ENCODE results near the gene P2RX6. TPM values are rescaled to one million over a fixed set of nuclear protein-coding genes. Genes with fewer than 3 reads are reported as not detected.
A peak's percentile ranks its signal among the peaks of the same experiment; 100 is the strongest.

The P2RX6 gene
- polyA plus RNA-seq, 1 of the 3 experiments (the other 2 are of a cell fraction) = 7.1 TPM

GRCh38 chr22:21015466-21016006 lies 571 bp downstream of the P2RX6 start:
- TF ChIP-seq POLR2AphosphoS5 (IDR thresholded peaks at IDR 0.05; ENCODE audit: low read depth, low read length) (no peak), TAF1 (IDR thresholded peaks at IDR 0.05; ENCODE audit: borderline replicate concordance, low read depth, low read length) (no peak), SIN3A (IDR thresholded peaks at IDR 0.05; ENCODE audit: borderline replicate concordance, low read depth, low read length) (no peak), MAX (IDR thresholded peaks at IDR 0.05; ENCODE audit: low read depth) (no peak), MXI1 (IDR thresholded peaks at IDR 0.05; ENCODE audit: low read depth, low read length) (no peak), GATA2 (CRISPR knock-in tag; IDR thresholded peaks at IDR 0.05) (no peak), NRF1 (IDR thresholded peaks at IDR 0.05; ENCODE audit: low read depth, low read length) (no peak), RAD21 (IDR thresholded peaks at IDR 0.05; ENCODE audit: low read length) (no peak), NFIC (IDR thresholded peaks at IDR 0.05; ENCODE audit: borderline replicate concordance) (no peak)
- Histone ChIP-seq H3F3A (replicated peaks; ENCODE audit: insufficient read depth) (peaks cover 5% of the 10 kb centered on the region), H3K9me2 (no peaks in the 10 kb centered on the region), H3K36me3 (replicated peaks in 1 of 2; ENCODE audit: control insufficient read depth in 1 of 2, insufficient read depth in 2 of 2, low read length in 1 of 2) (no peaks in the 10 kb centered on the region), H3K27me3 (ENCODE audit: insufficient read depth) (no peaks in the 10 kb centered on the region), H3K27ac (ENCODE audit: low read depth in 2 of 2, low read length in 1 of 2) (peak overlapping the region; percentile 71 to 97; a peak in 3 of 4 replicates), H2AFZ (ENCODE audit: low read depth) (no peak overlapping the region; the same call in 1 of the 2 replicates), H3K79me2 (ENCODE audit: insufficient read depth) (peaks cover 7% of the 10 kb centered on the region; the same call in 1 of the 2 replicates), H4K20me1 (ENCODE audit: insufficient read depth) (no peaks in the 10 kb centered on the region), H3K4me2 (peak overlapping the region; percentile 95), H3K9me3 (no peaks in the 10 kb centered on the region), H3K4me1 (ENCODE audit: control insufficient read depth in 1 of 2, insufficient read depth in 2 of 2, low read depth in 1 of 2, low read length in 1 of 2) (peaks cover 15 to 49% of the 10 kb centered on the region in 2 experiments; a peak in 3 of 4 replicates), H3K9ac (peak overlapping the region; percentile 42), H3K4me3 (ENCODE audit: low read depth in 2 of 2, low read length in 1 of 2) (peak overlapping the region; percentile 76 to 78; a peak in 3 of 4 replicates)
- ChIA-PET CTCF (interaction anchor here (1.1 to 1.3 kb wide), 3 partner anchors 87 to 632 kb away, joined by 3 to 5 read pairs (median 3); no protein-coding TSS in a partner anchor), POLR2A (interaction anchor here (1.1 to 4.0 kb wide), 9 partner anchors 12 to 593 kb away, joined by 3 to 34 read pairs (median 5); partner anchors contain the start of genes LRRC74B, LZTR1 and THAP7)
- peak; percentile 49 for DNase-seq
- 64% methylated on average over 10 of the region's 10 CpGs for WGBS (ENCODE audit: low lambda C conversion rate)

GRCh38 chr22:21016644-21017420 lies 1.9 kb downstream of the P2RX6 start:
- peak overlapping the region in 1 of 2 experiments; percentile 30; a peak in 1 of 4 replicates for H3K27ac ChIP-seq (ENCODE audit: low read depth in 2 of 2, low read length in 1 of 2)
- ChIA-PET POLR2A (no interaction called here), CTCF (interaction anchor here (0.6 to 1.1 kb wide), 2 partner anchors 25 to 31 kb away, joined by 3 read pairs; no protein-coding TSS in a partner anchor)
- H3K4me3 ChIP-seq (ENCODE audit: low read depth in 2 of 2, low read length in 1 of 2) = no peak overlapping the region
- DNase-seq = peak; percentile 16
- no peaks in the 10 kb centered on the region for H3K36me3 ChIP-seq (replicated peaks in 1 of 2; ENCODE audit: control insufficient read depth in 1 of 2, insufficient read depth in 2 of 2, low read length in 1 of 2)
- 87% methylated on average over 12 of the region's 13 CpGs for WGBS (ENCODE audit: low lambda C conversion rate)
- peaks cover 5% of the 10 kb centered on the region for H3F3A ChIP-seq (replicated peaks; ENCODE audit: insufficient read depth)
- H3K4me2 ChIP-seq = no peak overlapping the region
- no peaks in the 10 kb centered on the region for H3K9me2 ChIP-seq
- no peaks in the 10 kb centered on the region for H4K20me1 ChIP-seq (ENCODE audit: insufficient read depth)
- peaks cover 15 to 49% of the 10 kb centered on the region in 2 experiments; a peak in 3 of 4 replicates for H3K4me1 ChIP-seq (ENCODE audit: control insufficient read depth in 1 of 2, insufficient read depth in 2 of 2, low read depth in 1 of 2, low read length in 1 of 2)
- no peaks in the 10 kb centered on the region for H3K27me3 ChIP-seq (ENCODE audit: insufficient read depth)
- H3K9ac ChIP-seq = no peak overlapping the region
- H3K79me2 ChIP-seq (ENCODE audit: insufficient read depth) = peaks cover 7% of the 10 kb centered on the region; the same call in 1 of the 2 replicates
- H2AFZ ChIP-seq (ENCODE audit: low read depth) = no peak overlapping the region
- H3K9me3 ChIP-seq = no peaks in the 10 kb centered on the region
- no peak for TF ChIP-seq SIN3A (IDR thresholded peaks at IDR 0.05; ENCODE audit: borderline replicate concordance, low read depth, low read length)
- no peak for TF ChIP-seq YY1 (IDR thresholded peaks at IDR 0.05; ENCODE audit: low read depth)
- no peak for TF ChIP-seq FOXJ3 (CRISPR knock-in tag; IDR thresholded peaks at IDR 0.05)
- no peak for TF ChIP-seq NFIC (IDR thresholded peaks at IDR 0.05; ENCODE audit: borderline replicate concordance)
- TF ChIP-seq RCOR1 (IDR thresholded peaks at IDR 0.05; ENCODE audit: low read length) = no peak
- no peak for TF ChIP-seq MAX (IDR thresholded peaks at IDR 0.05; ENCODE audit: low read depth)
- no peak for TF ChIP-seq TAF1 (IDR thresholded peaks at IDR 0.05; ENCODE audit: borderline replicate concordance, low read depth, low read length)
- TF ChIP-seq ELF1 (IDR thresholded peaks at IDR 0.05) = no peak
- TF ChIP-seq PBX3 (IDR thresholded peaks at IDR 0.05) = no peak
- TF ChIP-seq REST (IDR thresholded peaks at IDR 0.05; ENCODE audit: low read depth, low read length) = no peak
- no peak for TF ChIP-seq EZH2phosphoT487 (IDR thresholded peaks at IDR 0.05; ENCODE audit: borderline replicate concordance, low read depth)
- TF ChIP-seq TEAD4 (IDR thresholded peaks at IDR 0.05; ENCODE audit: borderline replicate concordance, insufficient read depth) = no peak
- TF ChIP-seq GATA2 (CRISPR knock-in tag; IDR thresholded peaks at IDR 0.05) = no peak
- TF ChIP-seq USF1 (IDR thresholded peaks at IDR 0.05; ENCODE audit: borderline replicate concordance, low read depth) = no peak

All from SK-N-SH (cell line).